GM21447 (cell line): ENCODE results near the gene PAAF1.

Source experiments
- ATAC-seq: cut with Tn5 transposase; IDR thresholded peaks from one replicate; pipeline ENCODE4 v1.9.1; 2021; ENCODE audit not compliant: unreplicated experiment

Gene PAAF1, protein sequence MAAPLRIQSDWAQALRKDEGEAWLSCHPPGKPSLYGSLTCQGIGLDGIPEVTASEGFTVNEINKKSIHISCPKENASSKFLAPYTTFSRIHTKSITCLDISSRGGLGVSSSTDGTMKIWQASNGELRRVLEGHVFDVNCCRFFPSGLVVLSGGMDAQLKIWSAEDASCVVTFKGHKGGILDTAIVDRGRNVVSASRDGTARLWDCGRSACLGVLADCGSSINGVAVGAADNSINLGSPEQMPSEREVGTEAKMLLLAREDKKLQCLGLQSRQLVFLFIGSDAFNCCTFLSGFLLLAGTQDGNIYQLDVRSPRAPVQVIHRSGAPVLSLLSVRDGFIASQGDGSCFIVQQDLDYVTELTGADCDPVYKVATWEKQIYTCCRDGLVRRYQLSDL

DNA sequence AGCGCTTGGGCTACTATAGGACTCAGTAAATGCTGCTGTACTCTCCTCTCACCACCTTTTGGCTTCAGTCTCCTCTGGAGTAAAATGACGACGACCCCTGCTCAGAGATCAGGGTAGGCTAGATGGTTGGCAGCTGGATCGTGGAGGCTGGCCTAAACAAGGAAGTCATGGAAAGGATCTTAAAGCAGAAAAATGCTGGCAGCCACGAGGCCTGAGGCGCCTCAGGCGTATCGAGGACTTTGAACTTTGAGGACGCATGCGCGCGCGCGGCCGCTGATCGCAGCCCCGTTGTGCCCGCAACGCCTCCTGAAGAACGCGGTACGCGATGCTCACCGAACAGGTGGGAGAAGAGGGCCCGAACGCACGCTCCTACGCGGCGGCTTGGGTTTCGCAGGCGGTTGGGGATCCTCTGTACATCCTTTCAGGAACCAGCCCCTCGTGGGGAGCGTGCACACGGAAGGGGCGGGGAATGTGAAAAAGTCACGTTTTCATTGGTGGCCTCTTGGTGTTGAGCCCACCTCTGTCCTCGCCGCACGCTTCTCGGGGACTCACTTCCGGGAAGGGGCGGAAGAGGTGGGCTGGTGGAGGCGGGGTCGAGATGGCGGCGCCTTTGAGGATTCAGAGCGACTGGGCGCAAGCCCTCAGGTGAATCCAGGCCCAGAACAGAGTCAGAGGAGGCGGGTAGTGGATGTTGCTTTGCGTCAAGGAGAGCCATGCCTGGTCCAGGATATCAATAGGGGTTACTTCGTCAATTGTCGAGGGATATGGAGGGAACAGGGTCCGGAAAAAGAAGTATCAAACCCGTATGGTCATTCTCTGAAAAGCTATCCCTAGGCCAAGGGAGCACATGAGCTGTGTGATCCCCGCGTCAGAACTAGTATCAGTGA is at the start of gene PAAF1, which contains the start of gene COA4:
PAAF1 (plus strand) TSS at position 576 of the 887 bp plus-strand sequence; CDS start at position 599, 23 bp downstream.
COA4 (minus strand) TSS at position 423 of the 887 bp plus-strand sequence. CDS start 3,468 bp downstream, outside the sequence.
- ATAC-seq, result peak; percentile 97

DNA sequence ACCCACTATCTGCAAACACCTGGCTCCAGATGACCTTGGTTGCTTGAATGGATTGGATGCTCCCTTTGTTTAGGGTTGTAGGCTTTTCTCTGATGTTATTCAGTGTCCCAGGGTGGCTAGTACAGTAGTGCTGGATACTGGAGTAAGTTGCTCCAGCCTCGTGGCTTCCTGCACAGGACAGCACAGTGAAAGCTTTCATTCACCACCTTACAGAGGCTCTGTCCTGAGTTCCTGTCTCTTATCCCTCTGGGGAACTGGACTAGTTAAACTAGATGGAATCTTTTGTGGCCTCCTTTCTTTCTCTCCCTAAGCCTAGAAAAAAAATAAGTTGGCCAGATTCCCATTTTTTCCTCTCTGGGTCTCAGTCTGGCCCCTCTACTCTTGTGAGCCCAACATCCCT is 46.5 kb upstream of the PAAF1 start:
- ATAC-seq, result no peak

DNA sequence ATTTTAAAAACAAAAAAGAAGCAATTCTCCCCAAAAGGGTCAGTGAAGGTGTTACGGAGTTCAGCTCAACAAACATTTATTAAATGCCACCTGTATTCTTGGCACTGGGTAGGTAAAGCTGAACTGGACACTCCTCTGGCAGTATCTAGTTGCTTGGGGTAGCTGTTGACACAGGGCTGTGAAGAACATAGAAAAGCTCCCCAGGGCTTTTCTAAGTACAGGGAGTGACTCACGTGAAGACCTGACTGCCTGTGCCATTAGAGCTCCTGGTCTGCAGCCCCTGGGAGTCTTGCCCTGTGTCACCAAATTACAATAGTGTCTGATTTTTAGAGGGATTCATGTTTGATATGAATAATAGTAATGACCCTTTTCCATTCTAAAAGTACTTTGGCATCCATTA is 43.7 kb upstream of the PAAF1 start:
- no peak for ATAC-seq

DNA sequence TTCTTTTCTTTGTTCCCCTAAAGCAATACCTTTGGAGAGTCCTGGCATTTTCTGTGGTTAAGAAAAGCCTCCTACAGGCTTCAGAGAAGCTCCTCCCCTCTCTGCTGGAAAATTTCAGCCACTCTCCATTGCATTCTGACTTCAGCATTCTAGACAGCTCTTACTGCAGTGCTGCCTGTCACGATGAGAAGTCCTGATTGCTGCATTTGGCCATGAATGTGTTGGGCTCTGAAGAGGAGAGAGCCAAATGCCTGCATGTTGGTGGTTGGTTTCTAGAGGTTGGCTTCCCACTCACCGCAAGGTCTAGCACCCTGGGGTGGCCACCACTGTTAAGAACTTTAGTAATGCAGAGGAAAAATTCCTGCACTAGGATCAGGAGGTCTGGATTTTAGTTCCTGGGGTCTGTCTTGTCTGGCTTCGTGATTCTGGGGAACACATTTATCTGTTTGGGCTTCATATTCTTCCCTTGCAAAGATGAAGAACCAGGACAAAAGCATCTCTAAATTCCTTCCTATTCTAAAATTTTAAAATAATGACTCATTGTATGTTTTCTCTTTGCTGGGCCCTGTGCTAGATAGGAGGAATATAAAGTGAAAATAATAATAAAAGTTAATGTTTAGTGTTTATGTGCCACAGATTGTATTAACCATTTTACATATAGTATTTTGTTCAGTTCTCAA is 38.2 kb upstream of the PAAF1 start:
- no peak for ATAC-seq

DNA sequence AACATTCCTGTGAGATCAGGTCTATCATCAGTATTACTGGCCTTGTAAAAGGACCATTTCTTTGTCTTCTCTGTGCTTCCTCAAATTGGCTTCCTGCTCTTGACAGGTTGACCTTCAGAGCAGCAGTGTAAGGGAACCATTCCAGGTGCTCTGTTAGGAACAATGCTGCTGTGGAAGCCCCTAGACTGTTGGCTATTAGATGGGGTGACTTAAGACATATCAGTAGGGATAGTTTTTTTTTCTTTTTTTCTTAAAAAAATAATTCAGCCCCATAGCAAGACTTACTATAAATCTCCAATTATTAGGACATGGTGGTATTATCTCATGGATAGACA is 37.7 kb upstream of the PAAF1 start:
- ATAC-seq, result no peak

DNA sequence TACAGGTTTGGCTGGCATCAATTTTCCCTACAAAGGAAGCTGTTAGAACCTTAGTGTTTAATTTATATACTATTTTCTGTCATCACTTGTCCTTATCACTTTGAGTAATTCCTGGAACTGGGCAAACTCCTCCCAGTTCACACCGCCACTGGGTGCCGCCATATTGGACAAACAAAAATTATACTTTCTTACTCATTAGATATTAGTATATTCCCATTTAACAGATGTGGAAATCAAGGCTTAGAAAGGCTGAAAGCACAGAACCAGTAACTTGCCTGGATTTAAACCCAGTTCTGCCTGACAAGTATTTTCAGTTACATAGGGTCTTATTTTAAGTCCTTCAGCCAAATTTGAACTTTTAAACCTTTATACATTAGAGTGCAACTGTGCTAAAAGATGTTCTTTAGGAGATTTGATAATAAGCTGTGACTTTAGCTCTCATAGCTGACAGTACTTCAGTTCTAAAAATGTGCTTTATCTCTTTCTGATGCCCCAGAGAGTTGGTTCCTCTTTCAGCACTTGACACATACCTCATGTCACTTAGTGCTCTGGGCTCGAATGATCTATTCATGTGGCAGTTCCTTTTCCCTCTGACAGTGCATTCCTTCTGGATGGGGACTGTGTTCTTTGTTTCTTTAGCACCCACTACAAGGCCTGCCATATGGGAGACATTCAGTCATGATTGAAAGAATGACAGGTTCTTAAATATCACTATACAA is 25.6 kb upstream of the PAAF1 start:
- ATAC-seq, result no peak

DNA sequence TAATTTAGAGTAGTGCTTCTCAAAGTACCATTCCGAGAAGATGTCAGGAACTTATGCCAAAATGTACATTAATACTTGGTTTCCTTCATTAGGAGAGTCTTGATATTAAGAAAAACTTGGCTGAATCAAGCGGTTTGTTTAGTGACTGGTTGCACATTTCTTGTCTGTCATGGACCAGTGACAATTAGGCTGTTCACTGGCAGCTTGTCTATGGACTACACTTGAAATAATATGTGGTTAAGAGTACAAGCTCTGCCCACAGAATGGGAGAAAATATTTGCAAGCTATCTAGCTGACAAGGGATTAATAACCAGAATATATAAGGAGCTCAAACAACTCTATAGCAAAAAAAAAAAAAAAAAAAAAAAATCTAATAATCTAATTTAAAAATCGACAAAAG is 24.8 kb upstream of the PAAF1 start:
- no peak for ATAC-seq

DNA sequence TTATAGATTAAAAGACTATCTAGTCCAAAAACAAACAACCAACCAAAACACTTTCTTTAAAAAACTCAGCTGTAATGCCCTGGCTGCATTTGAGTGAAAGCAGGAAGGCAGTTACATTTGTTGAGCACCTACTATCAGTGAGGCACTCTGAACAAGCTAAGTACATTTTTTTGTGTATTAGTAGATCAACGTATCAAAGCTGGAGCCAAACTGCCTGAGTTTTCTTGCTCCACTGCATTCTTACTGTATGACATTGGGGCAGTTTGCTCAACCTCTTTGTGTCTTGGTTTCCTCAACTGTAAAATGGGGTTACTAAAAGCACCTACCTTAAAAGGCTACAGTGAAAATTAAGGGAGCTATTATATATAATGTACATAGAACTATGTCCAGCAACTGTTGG is 22.1 kb upstream of the PAAF1 start:
- no peak for ATAC-seq

DNA sequence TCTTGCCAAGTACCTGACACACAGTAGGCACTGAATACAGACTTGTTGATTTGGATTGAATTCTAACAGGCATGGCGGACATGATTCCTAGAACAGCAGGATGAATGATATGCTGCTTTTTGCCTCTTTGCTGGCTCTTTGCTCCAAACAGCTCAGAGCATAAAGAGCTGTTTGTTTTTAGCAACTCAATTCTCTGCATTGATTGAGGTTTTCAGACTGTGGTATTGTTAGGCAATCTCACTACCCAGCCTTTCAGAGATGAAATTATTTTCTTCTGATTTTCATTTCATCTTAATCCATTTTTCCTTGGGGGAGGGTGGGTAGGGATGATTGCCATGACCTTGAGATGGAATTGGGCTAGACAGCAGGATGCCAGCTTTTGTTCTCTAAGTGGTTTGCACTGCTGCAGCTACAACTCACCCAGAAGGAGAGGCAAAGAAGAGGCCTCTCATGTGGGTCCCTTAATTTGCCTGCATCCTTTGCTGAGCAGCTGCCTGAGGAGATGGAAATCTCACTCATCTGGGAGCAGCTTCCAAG is 20.7 kb upstream of the PAAF1 start:
- no peak for ATAC-seq

DNA sequence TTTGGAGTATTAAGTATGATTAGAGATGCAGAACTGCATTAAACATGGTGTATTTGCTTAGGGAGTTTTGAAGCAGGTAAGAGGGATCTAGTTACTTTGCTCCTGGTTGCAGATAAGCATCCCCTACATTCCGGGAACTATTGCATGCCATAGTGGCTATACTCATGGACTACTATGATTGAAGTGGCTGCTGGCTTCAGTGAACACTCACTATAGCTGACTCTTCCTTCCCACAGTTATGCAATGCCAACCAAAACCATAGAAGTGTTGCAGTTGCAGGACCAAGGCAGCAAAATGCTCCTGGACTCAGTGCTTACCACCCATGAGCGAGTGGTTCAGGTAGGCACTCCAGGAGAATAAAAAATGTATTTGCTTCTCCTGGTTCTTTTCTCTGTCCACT is 17.1 kb upstream of the PAAF1 start:
- ATAC-seq, result no peak

DNA sequence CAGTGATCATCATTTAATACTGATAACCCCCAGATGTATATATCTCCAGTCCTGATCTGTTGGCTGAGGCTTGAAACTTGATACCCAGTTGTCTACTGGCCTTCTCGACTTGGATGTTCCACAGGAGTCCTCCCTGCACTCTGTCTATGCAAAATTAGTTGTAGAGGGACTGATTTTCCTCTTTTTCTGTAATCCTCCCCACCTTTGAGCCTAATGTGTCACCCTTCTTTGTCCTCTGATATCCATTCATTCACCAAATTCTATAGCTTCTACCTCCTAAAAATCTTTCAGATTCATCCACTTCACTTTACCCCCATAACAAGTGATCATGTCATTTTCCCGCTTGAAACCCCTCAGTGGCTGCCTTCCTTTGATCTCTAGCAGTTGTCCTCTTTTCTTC is 16.6 kb upstream of the PAAF1 start:
- ATAC-seq, result no peak

DNA sequence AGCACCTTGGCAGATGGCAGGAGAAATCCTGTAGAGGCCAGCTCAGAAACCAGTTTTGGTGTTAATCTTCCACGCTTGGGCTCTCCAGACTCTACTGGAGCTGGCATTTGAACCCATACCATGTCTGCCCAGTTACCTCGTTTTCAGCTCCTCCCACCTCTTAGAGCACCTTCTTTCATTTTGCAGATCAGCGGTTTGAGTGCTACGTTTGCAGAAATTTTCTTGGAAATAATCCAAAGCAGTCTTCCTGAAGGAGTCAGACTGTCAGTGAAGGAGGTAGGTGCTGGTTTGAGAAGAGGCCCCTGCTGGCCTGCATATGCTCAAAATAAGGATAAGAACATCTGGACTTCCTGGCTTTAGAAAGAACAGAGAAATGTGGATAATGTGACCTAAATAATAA is 13.8 kb upstream of the PAAF1 start:
- no peak for ATAC-seq

DNA sequence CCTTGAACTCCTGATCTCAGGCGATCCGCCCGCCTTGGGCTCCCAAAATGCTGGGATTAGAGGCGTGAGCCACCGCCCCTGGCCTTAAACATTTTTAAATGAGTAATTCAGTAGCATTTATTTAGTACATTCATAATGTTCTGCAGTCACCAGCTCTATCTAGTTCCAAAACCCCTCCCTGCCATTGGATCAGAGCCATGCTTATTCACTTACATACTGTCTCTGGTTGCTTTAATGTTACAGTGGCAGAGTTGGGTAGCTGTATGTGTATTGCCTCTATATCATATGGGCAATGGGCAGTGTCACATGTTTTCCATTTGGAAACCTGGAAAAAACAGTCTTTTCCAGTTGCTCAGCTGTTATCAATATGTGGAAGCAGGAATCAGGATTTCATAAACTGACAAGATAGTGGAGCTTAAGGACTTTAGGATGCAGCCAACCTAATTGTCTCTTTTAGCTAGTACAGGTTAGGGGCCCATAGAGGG is 10.7 kb upstream of the PAAF1 start:
- ATAC-seq, result no peak

DNA sequence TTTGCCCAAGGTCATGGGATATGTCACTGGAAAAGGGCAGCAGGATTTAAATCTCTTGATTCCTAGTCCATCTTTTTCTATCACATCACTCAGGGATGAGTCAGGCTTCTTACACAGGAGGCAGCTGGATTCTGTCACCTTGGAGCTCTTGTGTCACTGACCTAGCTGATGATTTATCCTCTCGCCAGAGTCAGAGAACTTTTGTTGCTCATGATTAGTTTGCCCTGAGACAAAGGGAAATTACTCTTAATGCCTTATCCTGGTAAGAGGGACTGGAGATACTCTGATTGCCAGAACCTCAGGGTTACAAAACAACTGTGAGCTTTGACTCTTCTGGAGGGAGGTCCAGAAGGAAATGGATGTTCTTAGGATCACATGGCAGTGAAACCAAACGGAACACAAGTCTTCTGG is 10.2 kb upstream of the PAAF1 start:
- ATAC-seq, result no peak

DNA sequence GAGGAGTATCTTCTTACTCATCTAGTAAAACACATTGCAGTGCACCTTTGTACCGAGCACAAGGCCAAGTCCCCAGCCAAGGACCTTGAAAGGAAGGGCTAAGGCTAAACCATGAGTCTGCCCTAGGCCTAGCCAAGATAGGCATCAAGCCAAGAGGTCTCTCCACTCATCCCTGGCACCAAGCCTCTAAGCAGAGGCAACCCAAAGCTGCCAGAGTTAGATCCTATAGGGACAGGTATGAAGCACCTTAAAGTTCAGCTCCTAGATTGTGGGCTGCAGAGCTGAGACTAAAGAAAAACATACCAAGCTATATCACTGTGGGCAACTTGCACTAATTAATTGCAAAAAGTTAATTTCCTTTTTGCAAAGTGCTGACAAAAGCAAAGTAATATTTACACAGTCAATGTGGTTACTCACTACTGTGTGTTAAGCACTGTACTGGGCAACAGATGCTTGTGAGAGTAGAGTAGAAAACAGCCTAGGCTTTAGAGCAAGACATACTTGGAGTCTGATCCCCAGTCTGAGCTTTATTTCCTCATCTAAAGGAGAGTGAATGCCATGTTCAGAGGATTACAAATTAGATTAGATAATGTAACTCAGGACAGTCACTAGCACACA is 7.4 kb upstream of the PAAF1 start:
- ATAC-seq, result no peak

DNA sequence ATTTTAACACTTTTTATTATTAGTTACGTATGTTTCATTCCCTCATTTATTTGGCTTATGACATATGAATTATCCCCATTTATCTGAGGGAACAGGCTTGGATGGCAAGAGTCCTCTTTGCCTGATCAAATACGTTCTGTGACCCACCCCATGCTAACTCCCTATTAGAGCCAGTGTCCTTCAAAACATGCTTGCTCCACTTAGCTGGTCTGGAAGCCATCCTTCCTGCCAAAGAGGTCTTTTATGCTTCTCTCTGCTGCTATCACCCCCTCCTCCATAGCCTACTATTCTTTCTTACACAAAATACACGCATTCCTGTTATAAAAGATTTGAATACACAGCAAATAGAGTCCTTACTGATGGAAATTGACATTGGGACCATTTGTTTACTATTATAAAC is 6.5 kb upstream of the PAAF1 start:
- no peak for ATAC-seq

DNA sequence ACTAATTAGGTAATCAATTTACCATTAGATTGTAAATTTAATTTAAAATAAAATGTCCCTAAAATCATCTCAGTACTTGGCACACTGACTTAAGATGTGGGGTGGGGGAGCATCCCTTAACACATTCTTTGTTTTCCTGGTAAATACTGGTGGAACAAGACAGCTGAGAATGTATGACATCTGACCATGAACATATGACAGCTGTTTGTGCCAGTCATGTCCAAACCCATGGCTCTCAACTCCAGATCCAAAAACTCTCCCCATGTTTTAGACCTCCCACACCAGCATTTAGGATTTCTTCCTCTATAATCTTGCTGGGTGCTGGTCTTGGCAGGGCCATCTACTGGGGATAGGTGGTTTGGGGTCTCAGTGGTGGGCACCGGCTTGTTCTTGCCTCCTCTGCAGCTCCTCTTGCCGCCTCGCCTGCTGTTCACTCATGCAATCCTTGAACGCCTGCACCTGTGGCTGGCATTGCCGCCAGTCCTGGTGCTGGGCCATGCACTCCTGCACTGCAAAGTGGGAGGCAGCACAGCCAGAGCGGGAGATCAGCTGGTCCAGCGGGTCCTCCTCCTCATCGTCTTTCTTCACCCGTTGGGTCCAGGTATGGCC is 3.9 kb upstream of the PAAF1 start:
- no peak for ATAC-seq

DNA sequence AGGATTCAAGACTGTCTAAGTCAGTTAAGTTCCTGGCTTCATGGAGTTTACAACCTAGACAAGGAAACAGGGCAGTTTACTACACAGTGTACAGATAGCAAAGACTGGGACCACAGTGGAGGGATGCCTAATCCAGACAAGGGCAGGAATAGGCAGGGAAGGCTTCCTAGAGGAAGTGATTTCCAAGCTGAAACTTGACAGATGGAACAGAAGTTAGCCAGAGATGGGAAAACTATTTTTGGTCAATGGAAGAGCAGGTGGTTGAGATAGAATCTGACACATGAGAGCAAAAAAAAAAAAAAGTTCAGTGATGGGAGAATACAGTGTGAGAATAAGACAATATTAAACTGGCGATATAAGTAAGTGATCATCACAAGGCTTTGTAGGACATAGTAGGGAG is 1.4 kb upstream of the PAAF1 start:
- ATAC-seq, result no peak

DNA sequence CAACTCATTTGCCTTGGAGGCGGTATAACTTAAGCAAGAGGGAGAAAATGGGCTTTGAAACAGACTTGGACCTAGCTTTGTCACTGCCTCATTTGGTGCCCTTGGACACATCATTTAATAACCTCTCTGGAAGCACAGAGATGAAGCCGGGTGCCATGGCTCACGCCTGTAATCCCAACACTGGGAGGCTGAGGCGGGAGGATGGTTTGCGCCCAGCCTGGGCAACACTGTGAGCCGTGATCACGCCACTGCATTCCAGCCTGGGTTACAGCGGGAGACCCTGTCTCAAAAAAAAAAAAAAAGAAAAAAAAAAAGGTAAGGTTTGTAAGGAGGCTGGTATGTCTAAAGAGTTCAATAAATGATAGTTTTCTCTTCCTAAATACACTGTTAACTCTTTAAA is 959 bp upstream of the PAAF1 start:
- ATAC-seq, result no peak

DNA sequence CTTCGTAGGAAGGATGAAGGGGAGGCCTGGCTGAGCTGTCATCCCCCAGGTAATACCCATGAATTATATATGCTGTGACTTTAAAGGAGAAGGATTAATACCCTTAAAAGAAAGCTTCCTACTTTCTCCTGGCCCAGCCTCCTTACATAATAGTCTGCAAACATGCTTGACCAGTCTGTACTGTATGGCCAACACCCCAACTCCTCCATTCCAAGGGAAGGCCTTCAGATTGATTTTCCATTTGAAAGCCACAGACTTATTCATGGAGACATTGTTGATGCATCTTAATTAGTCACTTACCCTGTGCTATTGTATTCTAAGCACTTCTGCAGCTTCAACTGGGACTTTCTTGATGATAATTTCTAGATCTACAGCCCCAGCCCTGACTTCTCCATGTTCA is 2.0 kb downstream of the PAAF1 start:
- ATAC-seq, result no peak
